DOHH2 (cell line): Measurements from ENCODE around the gene ANKRD60.

ENCODE experiments used
- CTCF ChIP-seq: fragments of 200-600 bp; sonication (generic); IDR thresholded peaks from one replicate; pipeline ENCODE4 v1.5.1; 2014; ENCODE audit warnings: antibody characterized with exemption, mild to moderate bottlenecking, low read depth, low read length; ENCODE audit not compliant: poor library complexity, severe bottlenecking
- EZH2phosphoT487 ChIP-seq: fragments of 200-600 bp; sonication (generic); IDR thresholded peaks from 2 replicates; pipeline ENCODE4 v1.6.1; 2017; ENCODE audit warnings: borderline replicate concordance, mild to moderate bottlenecking, antibody characterized with exemption, low read length, moderate library complexity, mixed read lengths

GRCh38 chr20:58174708-58175280, 53.7 kb downstream of the ANKRD60 start:
- TF ChIP-seq CTCF = no peak
- TF ChIP-seq EZH2phosphoT487 = no peak
